Uterus (tissue), 4 donors: ENCODE results near the gene SPACA4. TPM values are rescaled to one million over a fixed set of nuclear protein-coding genes. Genes with fewer than 3 reads are reported as not detected.

Experiments used
- DNase-seq, 2 donors: peaks; one replicate each; pipeline ENCODE4 v3.0.0-alpha.2; 2019 to 2020
- H3K27ac ChIP-seq, 2 donors: fragments of 200-600 bp; sonication (generic); 1 replicate in 1 of 2; 2 replicates in 1 of 2; pipeline ENCODE4 v1.5.1; 2016 to 2018
- H3K27me3 ChIP-seq, 2 donors: fragments of 200-600 bp; sonication (generic); one replicate each; pipeline ENCODE4 v1.5.1; 2018 to 2019; ENCODE audit warnings: control low read depth in 1 of 2
- H3K36me3 ChIP-seq, 2 donors: fragments of 200-600 bp; sonication (generic); one replicate each; pipeline ENCODE4 v1.5.1; 2019; ENCODE audit warnings: control low read depth in 1 of 2
- H3K4me1 ChIP-seq, 2 donors: fragments of 200-600 bp; sonication (generic); one replicate each; pipeline ENCODE4 v1.5.1; 2018 to 2019; ENCODE audit warnings: control low read depth in 1 of 2
- H3K4me3 ChIP-seq, 2 donors: fragments of 200-600 bp; sonication (generic); 1 replicate in 1 of 2; 2 replicates in 1 of 2; pipeline ENCODE4 v1.5.1; 2018 to 2019; ENCODE audit warnings: mild to moderate bottlenecking in 1 of 2
- H3K9me3 ChIP-seq, 2 donors: fragments of 200-600 bp; sonication (generic); one replicate each; pipeline ENCODE4 v1.5.1; 2019; ENCODE audit warnings: control low read depth in 1 of 2
- CTCF ChIP-seq, 4 experiments: fragments of 200-600 bp in 2 of 4; fragments of 450-650 bp in 2 of 4; sonication (generic) in 2 of 4; IDR thresholded peaks; one replicate each; pipeline ENCODE4 v1.5.1; 2016 to 2019; ENCODE audit warnings: antibody characterized with exemption in 4 of 4, mild to moderate bottlenecking in 2 of 4, moderate library complexity in 1 of 4
- POLR2A ChIP-seq, 2 donors: fragments of 450-650 bp; IDR thresholded peaks; one replicate each; pipeline ENCODE4 v1.6.1; 2016; ENCODE audit warnings: antibody characterized with exemption in 2 of 2, mild to moderate bottlenecking in 1 of 2, moderate library complexity in 1 of 2
- intact Hi-C: fragments of 100-400 bp; cut with DNase I; formaldehyde crosslinking; loops from one replicate; pipeline ENCODE4 v1.15.1; 2023; ENCODE audit warnings: low total_unique reads
- total RNA-seq, 4 donors: library from RNA; depleted of rRNA in 3 of 4; stranded (reverse); fragments of >200 nt in 3 of 4; gene quantifications; one replicate each; pipeline versions ENCODE4 v1.1.0 to v1.2.4, GENCODE V29; 2014 to 2023
- donor health status: DM: yes; HTN: yes; CAD: no.

Gene SPACA4
- total RNA-seq, 4 donors from 2014 or later = not detected

- no peaks in the 10 kb centered on the region for H3K9me3 ChIP-seq
- intact Hi-C loops = no loop called here
- DNase-seq = peak; percentile 66
- TF ChIP-seq CTCF (IDR thresholded peaks at IDR 0.05) = no peak
- H3K27me3 ChIP-seq = no peaks in the 10 kb centered on the region
- peak overlapping the region; percentile 49 to 54 for H3K4me3 ChIP-seq
- peaks cover 5 to 18% of the 10 kb centered on the region in 2 donors for H3K4me1 ChIP-seq
- no peaks in the 10 kb centered on the region for H3K36me3 ChIP-seq
- H3K27ac ChIP-seq = peak overlapping the region; percentile 96 to 99
Measured at GRCh38 chr19:48635966-48636858, 29.7 kb downstream of the SPACA4 start.

GRCh38 chr19:48636859-48637448 lies 30.4 kb downstream of the SPACA4 start, which contains the start of gene DBP:
Gene DBP (minus strand): TSS chr19:48637379. CDS start chr19:48636994, 385 bp downstream.
- H3K4me1 ChIP-seq = peaks cover 5 to 18% of the 10 kb centered on the region in 2 donors
- DNase-seq = no peak
- intact Hi-C loops = no loop called here
- H3K27ac ChIP-seq = peak within 1 kb of the TSS; percentile 96 to 99
- peak within 1 kb of the TSS; percentile 49 to 54 for H3K4me3 ChIP-seq
- peak in 1 of 2 donors; percentile 42 for TF ChIP-seq POLR2A (IDR thresholded peaks at IDR 0.05)
- TF ChIP-seq CTCF (IDR thresholded peaks at IDR 0.05) = peak in 1 of 4 experiments; percentile 15
- no peaks in the 10 kb centered on the region for H3K36me3 ChIP-seq
- H3K9me3 ChIP-seq = no peaks in the 10 kb centered on the region
- no peaks in the 10 kb centered on the region for H3K27me3 ChIP-seq

GRCh38 chr19:48637449-48637947 lies 31.0 kb downstream of the SPACA4 start:
- Histone ChIP-seq H3K27me3 (no peaks in the 10 kb centered on the region), H3K27ac (peak overlapping the region; percentile 96 to 99), H3K36me3 (no peaks in the 10 kb centered on the region), H3K9me3 (no peaks in the 10 kb centered on the region), H3K4me1 (peaks cover 5 to 18% of the 10 kb centered on the region in 2 donors), H3K4me3 (peak overlapping the region; percentile 49 to 54)
- peak in 1 of 4 experiments; percentile 11 for TF ChIP-seq CTCF (IDR thresholded peaks at IDR 0.05)
- TF ChIP-seq POLR2A (IDR thresholded peaks at IDR 0.05) = peak; percentile 18 to 63
- intact Hi-C loops = no loop called here
- peak; percentile 100 for DNase-seq

- DNase-seq = peak; percentile 85 to 92
- Histone ChIP-seq H3K4me1 (peaks cover 5 to 18% of the 10 kb centered on the region in 2 donors), H3K36me3 (no peaks in the 10 kb centered on the region), H3K27me3 (no peaks in the 10 kb centered on the region), H3K27ac (peak overlapping the region; percentile 96 to 99), H3K4me3 (peak overlapping the region; percentile 49 to 54), H3K9me3 (no peaks in the 10 kb centered on the region)
- intact Hi-C loops = no loop called here
- TF ChIP-seq POLR2A (IDR thresholded peaks at IDR 0.05) (peak in 1 of 2 donors; percentile 47), CTCF (IDR thresholded peaks at IDR 0.05) (no peak)
Measured at GRCh38 chr19:48637948-48638830, 31.6 kb downstream of the SPACA4 start.
